DND-41 (cell line): Measurements from ENCODE around the gene HOXB8.

Source experiments
- ATAC-seq: fragments of 200-7000 bp; cut with Tn5 transposase; 3 replicates; pipeline ENCODE4 v1.9.1; 2021; ENCODE audit warnings: low read depth; ENCODE audit not compliant: insufficient read depth
- DNase-seq: peaks from one replicate; pipeline ENCODE4 v3.0.0-alpha.2; 2020
- H2AFZ ChIP-seq: 2 replicates; pipeline ENCODE4 v1.6.0; 2012; ENCODE audit warnings: low read depth, low read length
- H3K27ac ChIP-seq: 2 replicates; pipeline ENCODE4 v1.5.1; 2012; ENCODE audit warnings: low read length, inconsistent platforms
- H3K27me3 ChIP-seq: fragments of 200-600 bp; sonication (generic); 2 replicates; pipeline ENCODE4 v1.6.0; 2012; ENCODE audit warnings: low read length, mild to moderate bottlenecking, inconsistent platforms; ENCODE audit not compliant: insufficient read depth, poor library complexity
- H3K36me3 ChIP-seq: 2 replicates; pipeline ENCODE4 v1.5.1; 2012; ENCODE audit warnings: low read length, inconsistent platforms; ENCODE audit not compliant: insufficient read depth
- H3K4me1 ChIP-seq: 2 replicates; pipeline ENCODE4 v1.5.1; 2012; ENCODE audit warnings: mild to moderate bottlenecking, low read length; ENCODE audit not compliant: insufficient read depth
- H3K4me2 ChIP-seq: 2 replicates; pipeline ENCODE4 v1.6.0; 2012; ENCODE audit warnings: mild to moderate bottlenecking, moderate library complexity, low read length, inconsistent platforms; ENCODE audit not compliant: insufficient read depth
- H3K4me3 ChIP-seq, 2 experiments: fragments of 200-600 bp in 1 of 2; shearing (Covaris generic) in 1 of 2; 2 replicates each; pipeline ENCODE4 v1.5.1; 2012 to 2016; ENCODE audit warnings: inconsistent platforms in 2 of 2, low read length in 2 of 2, mild to moderate bottlenecking in 2 of 2, low read depth in 1 of 2, moderate library complexity in 1 of 2
- H3K79me2 ChIP-seq: 2 replicates; pipeline ENCODE4 v1.6.0; 2012; ENCODE audit warnings: low read length, inconsistent platforms; ENCODE audit not compliant: insufficient read depth
- H3K9ac ChIP-seq: 2 replicates; pipeline ENCODE4 v1.6.0; 2012; ENCODE audit warnings: low read depth, mild to moderate bottlenecking, inconsistent platforms, low read length, moderate library complexity
- H3K9me3 ChIP-seq: 2 replicates; pipeline ENCODE4 v1.5.1; 2012; ENCODE audit warnings: low read length, moderate library complexity, mild to moderate bottlenecking, inconsistent platforms; ENCODE audit not compliant: insufficient read depth, severe bottlenecking
- H4K20me1 ChIP-seq: 2 replicates; pipeline ENCODE4 v1.6.0; 2012; ENCODE audit warnings: low read length; ENCODE audit not compliant: insufficient read depth
- CTCF ChIP-seq: IDR thresholded peaks from 2 replicates; pipeline ENCODE4 v1.5.1; 2012; ENCODE audit warnings: borderline replicate concordance, low read length, moderate library complexity, mild to moderate bottlenecking; ENCODE audit not compliant: poor library complexity, severe bottlenecking; ENCODE audit errors: extremely low read depth
- EZH2 ChIP-seq: IDR thresholded peaks from 3 replicates; pipeline ENCODE4 v1.6.1; 2012; ENCODE audit warnings: borderline replicate concordance, low read depth, mild to moderate bottlenecking, moderate library complexity, low read length, inconsistent platforms; ENCODE audit not compliant: severe bottlenecking

Gene HOXB8

GRCh38 chr17:48623583-48623982 lies 8.5 kb upstream of the HOXB8 start:
- H3K36me3 ChIP-seq = no peaks in the 10 kb centered on the region
- no peak overlapping the region for H3K4me2 ChIP-seq
- H3K79me2 ChIP-seq = no peaks in the 10 kb centered on the region
- TF ChIP-seq CTCF (no peak), EZH2 (no peak)
- ATAC-seq (no peak), DNase-seq (no peak)
- no peaks in the 10 kb centered on the region; the same call in 1 of the 2 replicates for H4K20me1 ChIP-seq
- no peaks in the 10 kb centered on the region for H3K4me1 ChIP-seq
- no peak overlapping the region for H3K27ac ChIP-seq
- H2AFZ ChIP-seq = no peak overlapping the region
- H3K4me3 ChIP-seq = no peak overlapping the region
- H3K9me3 ChIP-seq = no peaks in the 10 kb centered on the region
- H3K9ac ChIP-seq = no peak overlapping the region
- H3K27me3 ChIP-seq = peaks cover 48% of the 10 kb centered on the region

- TF ChIP-seq EZH2 (no peak), CTCF (no peak)
- Histone ChIP-seq H3K4me2 (no peak overlapping the region), H3K36me3 (no peaks in the 10 kb centered on the region), H3K27me3 (peaks cover 47% of the 10 kb centered on the region), H3K4me1 (no peaks in the 10 kb centered on the region), H3K4me3 (no peak overlapping the region), H4K20me1 (peaks cover 3% of the 10 kb centered on the region; the same call in 1 of the 2 replicates), H3K9me3 (no peaks in the 10 kb centered on the region), H2AFZ (no peak overlapping the region), H3K27ac (no peak overlapping the region), H3K79me2 (no peaks in the 10 kb centered on the region), H3K9ac (no peak overlapping the region)
- ATAC-seq = no peak
- DNase-seq = no peak
Observed at GRCh38 chr17:48622857-48623256, 7.8 kb upstream of the HOXB8 start.

GRCh38 chr17:48621410-48622392 lies 6.6 kb upstream of the HOXB8 start:
- H3K36me3 ChIP-seq = no peaks in the 10 kb centered on the region
- H3K27me3 ChIP-seq = peaks cover 48% of the 10 kb centered on the region

More at GRCh38 chr17:48621410-48622392, 6.6 kb upstream of the HOXB8 start:
- Histone ChIP-seq H3K4me2 (no peak overlapping the region), H3K9me3 (no peaks in the 10 kb centered on the region), H4K20me1 (peaks cover 4% of the 10 kb centered on the region), H2AFZ (no peak overlapping the region), H3K27ac (no peak overlapping the region), H3K4me1 (no peaks in the 10 kb centered on the region), H3K4me3 (no peak overlapping the region), H3K9ac (no peak overlapping the region), H3K79me2 (no peaks in the 10 kb centered on the region)
- no peak for TF ChIP-seq EZH2
- no peak for TF ChIP-seq CTCF
- ATAC-seq = no peak
- no peak for DNase-seq
